GM12892 (cell line): ENCODE results near the gene AHI1.

Source experiments
- POLR2AphosphoS5 ChIP-seq: IDR thresholded peaks from 2 replicates; pipeline ENCODE4 v1.6.1; 2011; ENCODE audit warnings: low read depth, low read length, control low read depth
- TAF1 ChIP-seq: IDR thresholded peaks from 2 replicates; pipeline ENCODE4 v1.6.1; 2011; ENCODE audit warnings: low read depth, mild to moderate bottlenecking, control low read depth, low read length, borderline replicate concordance

GRCh38 chr6:135534773-135535380 is 37.3 kb upstream of the AHI1 start:
- TF ChIP-seq POLR2AphosphoS5, result no peak
- no peak for TF ChIP-seq TAF1
